ENCODE results near the gene FGD2. TPM values are rescaled to one million over a fixed set of nuclear protein-coding genes. Genes with fewer than 3 reads are reported as not detected.

FGD2 gene
- total and polyA plus RNA-seq, 2 experiments from 2014 or later: 0.13 to 0.14 TPM

GRCh38 chr6:37032239-37032638 lies 26.8 kb downstream of the FGD2 start (continued):
- TF ChIP-seq REST (IDR thresholded peaks at IDR 0.05; ENCODE audit: unreplicated experiment) (no peak), ZNF114 (CRISPR knock-in tag; IDR thresholded peaks at IDR 0.05) (no peak)

- H3K9me2 ChIP-seq (ENCODE audit: insufficient read depth): no peaks in the 10 kb centered on the region
- H2AFZ ChIP-seq: no peak overlapping the region
- no peaks in the 10 kb centered on the region for H3K79me2 ChIP-seq (replicated peaks; ENCODE audit: insufficient read depth)
- DNase-seq (ENCODE audit: low spot score): no peak
- H3F3A ChIP-seq (replicated peaks; ENCODE audit: low read depth): 0 out of 2 replicates have a peak, but pooled peaks cover 1% of the 10 kb centered on the region
- H4K20me1 ChIP-seq (replicated peaks; ENCODE audit: insufficient read depth): no peaks in the 10 kb centered on the region
- H3K4me3 ChIP-seq: no peak overlapping the region
- peaks cover 18% of the 10 kb centered on the region for H3K9me3 Mint-ChIP-seq
- H3K27me3 ChIP-seq (ENCODE audit: insufficient read depth): no peaks in the 10 kb centered on the region
- peaks cover 10% of the 10 kb centered on the region for H3K27me3 Mint-ChIP-seq (ENCODE audit: insufficient read depth, low read depth, poor library complexity)
- no peaks in the 10 kb centered on the region for H3K4me1 ChIP-seq (ENCODE audit: insufficient read depth)
- ATAC-seq: no peak
- H3K36me3 ChIP-seq (ENCODE audit: insufficient read depth): peaks cover 8% of the 10 kb centered on the region; the same call in 1 of the 2 replicates
- H3K27ac Mint-ChIP-seq: no peak overlapping the region
- H3K27ac ChIP-seq (ENCODE audit: low read depth): no peak overlapping the region
- peaks cover 12% of the 10 kb centered on the region for H3K36me3 Mint-ChIP-seq (ENCODE audit: low read depth)
- H3K4me1 Mint-ChIP-seq: peaks cover 3% of the 10 kb centered on the region; the same call in 1 of the 3 replicates
- H3K4me2 ChIP-seq: no peak overlapping the region
- no peak overlapping the region for H3K4me3 Mint-ChIP-seq
- TF ChIP-seq NANOG (IDR thresholded peaks at IDR 0.05; ENCODE audit: borderline replicate concordance) (no peak), POLR2AphosphoS5 (IDR thresholded peaks at IDR 0.05; ENCODE audit: low read depth) (no peak), ETS1 (IDR thresholded peaks at IDR 0.05) (no peak), CTCF (conservative IDR thresholded peaks at IDR 0.05; ENCODE audit: low read depth in 2 of 2) (no peak), REST (IDR thresholded peaks at IDR 0.05; ENCODE audit: unreplicated experiment) (no peak), ZNF462 (CRISPR knock-in tag; IDR thresholded peaks at IDR 0.05) (no peak), CREB1 (CRISPR knock-in tag; IDR thresholded peaks at IDR 0.05; ENCODE audit: low read depth) (no peak)
Measured at GRCh38 chr6:37033255-37033654, 27.8 kb downstream of the FGD2 start.
